Osteocyte (in vitro differentiated cells): ENCODE data around the gene NEK1. TPM values are rescaled to one million over a fixed set of nuclear protein-coding genes. Genes with fewer than 3 reads are reported as not detected.
A peak's percentile ranks its signal among the peaks of the same experiment; 100 is the strongest.

Experiments used
- DNase-seq: peaks from one replicate; pipeline ENCODE4 v3.0.0; 2021; ENCODE audit warnings: mixed read lengths; ENCODE audit not compliant: unreplicated experiment; ENCODE audit errors: extremely low spot score
- H3K27ac Mint-ChIP-seq: one replicate; pipeline ENCODE4 v1.8.0; 2021; ENCODE audit warnings: mild to moderate bottlenecking, mixed read lengths; ENCODE audit not compliant: unreplicated experiment
- H3K27me3 Mint-ChIP-seq: one replicate; pipeline ENCODE4 v1.8.0; 2021; ENCODE audit warnings: mixed read lengths; ENCODE audit not compliant: unreplicated experiment
- H3K36me3 Mint-ChIP-seq: one replicate; pipeline ENCODE4 v1.8.0; 2021; ENCODE audit warnings: mixed read lengths; ENCODE audit not compliant: unreplicated experiment
- H3K4me1 Mint-ChIP-seq: one replicate; pipeline ENCODE4 v1.8.0; 2021; ENCODE audit warnings: mixed read lengths; ENCODE audit not compliant: unreplicated experiment
- H3K4me3 Mint-ChIP-seq: one replicate; pipeline ENCODE4 v1.8.0; 2021; ENCODE audit warnings: mild to moderate bottlenecking, moderate library complexity, mixed read lengths; ENCODE audit not compliant: unreplicated experiment
- H3K9me3 Mint-ChIP-seq: one replicate; pipeline ENCODE4 v1.8.0; 2021; ENCODE audit warnings: mixed read lengths; ENCODE audit not compliant: unreplicated experiment
- total RNA-seq: library from RNA; stranded (reverse); gene quantifications from 2 replicates; pipeline ENCODE4 v1.2.1, GENCODE V29; 2021
- TF ChIP-seq, protein P1 (sequence below): fragments of 200-600 bp; sonication (generic); IDR thresholded peaks from 2 replicates; pipeline ENCODE4 v1.5.0; 2021; ENCODE audit warnings: antibody characterized with exemption, mild to moderate bottlenecking, moderate library complexity

NEK1 gene
- total RNA-seq, 1 donor from 2014 or later, result 17.7 TPM

DNA sequence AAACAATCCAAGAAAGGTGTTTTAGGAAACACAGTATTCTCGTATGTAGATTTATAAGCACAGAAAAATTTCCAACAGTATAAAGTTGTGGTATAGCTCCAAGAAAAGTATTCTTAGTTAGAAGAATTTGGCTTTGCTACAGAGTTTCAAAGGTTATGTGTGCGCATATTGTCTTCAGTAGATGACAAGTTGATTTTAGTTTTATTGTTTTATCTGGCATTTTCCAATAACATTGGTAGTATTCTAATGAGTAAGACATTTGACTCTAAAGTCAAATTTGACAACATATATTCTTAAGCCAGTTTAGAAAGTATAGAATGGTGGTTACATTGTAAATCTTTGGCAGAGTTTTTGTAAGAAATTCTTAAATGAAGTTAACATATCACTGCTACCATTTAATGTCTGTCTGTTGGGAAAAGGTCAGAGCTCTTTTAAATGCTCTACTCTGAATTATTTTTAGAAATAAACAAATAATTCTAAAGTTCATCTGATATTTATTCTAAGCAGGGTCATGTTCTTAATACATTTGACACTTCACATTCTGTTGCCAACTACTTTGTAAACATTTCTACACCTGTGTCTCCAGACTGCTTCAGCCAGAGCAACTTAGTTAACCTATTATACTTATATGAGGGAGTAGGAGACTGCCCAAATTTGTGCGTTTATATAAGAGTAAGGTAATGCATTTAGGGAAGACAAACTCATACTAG, 38.0 kb upstream of the NEK1 start:
- Mint-ChIP-seq H3K9me3 (peaks cover 4% of the 10 kb centered on the region), H3K27me3 (no peaks in the 10 kb centered on the region), H3K27ac (no peak overlapping the region), H3K36me3 (peaks cover 4% of the 10 kb centered on the region), H3K4me3 (no peak overlapping the region), H3K4me1 (peaks cover 2% of the 10 kb centered on the region)
- TF ChIP-seq, protein P1, sequence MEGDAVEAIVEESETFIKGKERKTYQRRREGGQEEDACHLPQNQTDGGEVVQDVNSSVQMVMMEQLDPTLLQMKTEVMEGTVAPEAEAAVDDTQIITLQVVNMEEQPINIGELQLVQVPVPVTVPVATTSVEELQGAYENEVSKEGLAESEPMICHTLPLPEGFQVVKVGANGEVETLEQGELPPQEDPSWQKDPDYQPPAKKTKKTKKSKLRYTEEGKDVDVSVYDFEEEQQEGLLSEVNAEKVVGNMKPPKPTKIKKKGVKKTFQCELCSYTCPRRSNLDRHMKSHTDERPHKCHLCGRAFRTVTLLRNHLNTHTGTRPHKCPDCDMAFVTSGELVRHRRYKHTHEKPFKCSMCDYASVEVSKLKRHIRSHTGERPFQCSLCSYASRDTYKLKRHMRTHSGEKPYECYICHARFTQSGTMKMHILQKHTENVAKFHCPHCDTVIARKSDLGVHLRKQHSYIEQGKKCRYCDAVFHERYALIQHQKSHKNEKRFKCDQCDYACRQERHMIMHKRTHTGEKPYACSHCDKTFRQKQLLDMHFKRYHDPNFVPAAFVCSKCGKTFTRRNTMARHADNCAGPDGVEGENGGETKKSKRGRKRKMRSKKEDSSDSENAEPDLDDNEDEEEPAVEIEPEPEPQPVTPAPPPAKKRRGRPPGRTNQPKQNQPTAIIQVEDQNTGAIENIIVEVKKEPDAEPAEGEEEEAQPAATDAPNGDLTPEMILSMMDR, result no peak
- DNase-seq, result no peak

DNA sequence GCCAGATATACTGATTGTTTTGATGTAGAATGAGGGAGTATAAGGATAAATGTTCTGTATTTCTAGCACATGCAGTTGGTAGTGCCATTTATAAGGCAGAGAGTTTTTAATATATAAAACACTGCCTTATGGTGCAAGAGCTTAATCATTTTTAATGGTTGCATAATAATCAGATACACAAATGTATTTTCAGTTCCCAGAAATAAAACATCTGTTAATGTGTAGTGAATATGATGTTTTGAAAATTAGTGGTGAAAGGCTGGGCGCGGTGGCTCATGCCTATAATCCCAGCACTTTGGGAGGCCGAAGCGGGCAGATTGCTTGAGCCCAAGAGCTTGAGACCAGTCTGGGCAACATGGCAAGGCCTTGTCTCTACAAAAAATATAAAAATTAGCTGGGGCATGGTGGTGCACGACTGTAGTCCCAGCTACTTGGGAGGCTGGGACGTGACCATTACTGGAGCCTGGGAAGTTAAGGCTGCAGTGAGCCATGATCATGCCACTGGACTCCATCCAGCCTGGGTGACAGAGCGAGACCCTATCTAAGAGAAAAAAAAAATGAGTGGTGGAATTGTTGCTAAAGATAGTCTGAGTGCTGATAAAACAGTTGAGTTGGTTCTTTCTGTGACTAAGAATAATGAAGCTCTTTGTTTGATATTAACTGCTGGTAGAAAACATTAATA, 37.3 kb upstream of the NEK1 start:
- peaks cover 2% of the 10 kb centered on the region for H3K4me1 Mint-ChIP-seq
- H3K9me3 Mint-ChIP-seq, result peaks cover 4% of the 10 kb centered on the region
- H3K27me3 Mint-ChIP-seq, result no peaks in the 10 kb centered on the region
- no peak overlapping the region for H3K27ac Mint-ChIP-seq
- peaks cover 4% of the 10 kb centered on the region for H3K36me3 Mint-ChIP-seq
- no peak for DNase-seq
- no peak overlapping the region for H3K4me3 Mint-ChIP-seq
- TF ChIP-seq, protein P1, result no peak

DNA sequence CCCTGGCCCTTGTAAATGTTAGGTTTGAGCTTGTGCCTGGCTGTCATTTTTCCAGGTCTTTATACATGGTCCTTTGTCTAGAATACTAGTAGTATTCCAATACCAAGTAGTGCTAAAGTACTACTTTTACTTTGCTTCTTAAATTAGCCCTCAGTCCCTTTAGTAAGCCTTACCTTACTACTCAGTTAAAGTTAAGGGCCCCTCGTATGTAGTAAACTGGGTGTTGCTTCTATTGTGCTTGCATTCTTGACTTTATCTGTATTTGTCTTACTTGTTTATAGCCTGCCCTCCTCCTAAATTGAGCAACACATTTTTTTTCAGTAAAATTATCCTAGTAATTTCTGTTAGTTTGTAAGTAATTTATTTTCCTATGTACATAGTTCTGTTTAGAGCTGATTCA, 33.2 kb upstream of the NEK1 start:
- H3K4me1 Mint-ChIP-seq, result peaks cover 3% of the 10 kb centered on the region
- H3K36me3 Mint-ChIP-seq, result peaks cover 8% of the 10 kb centered on the region
- no peak for DNase-seq
- no peaks in the 10 kb centered on the region for H3K9me3 Mint-ChIP-seq
- no peak overlapping the region for H3K27ac Mint-ChIP-seq
- H3K27me3 Mint-ChIP-seq, result no peaks in the 10 kb centered on the region
- no peak overlapping the region for H3K4me3 Mint-ChIP-seq
- TF ChIP-seq, protein P1, result no peak

DNA sequence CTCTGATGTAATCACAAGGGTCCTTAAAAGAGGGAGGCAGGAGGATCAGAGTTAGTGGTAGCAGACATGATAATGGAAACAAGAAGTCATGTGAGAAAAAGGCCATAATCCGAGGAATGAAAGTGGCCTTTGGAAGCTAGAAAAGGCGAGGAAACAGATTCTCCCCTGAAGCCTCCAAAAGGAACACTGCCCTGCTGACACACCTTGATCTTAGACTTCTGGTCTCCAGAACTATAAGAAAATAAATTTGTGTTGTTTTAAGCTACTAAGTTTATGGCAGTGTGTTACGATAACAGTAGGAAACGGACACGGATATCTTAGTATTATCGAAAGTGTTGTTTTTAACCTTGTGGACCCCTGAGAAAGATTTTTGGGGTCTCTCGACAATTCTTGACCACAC, 32.4 kb upstream of the NEK1 start:
- Mint-ChIP-seq H3K4me1 (peaks cover 8% of the 10 kb centered on the region), H3K27ac (no peak overlapping the region), H3K36me3 (peaks cover 8% of the 10 kb centered on the region), H3K27me3 (no peaks in the 10 kb centered on the region), H3K4me3 (no peak overlapping the region), H3K9me3 (no peaks in the 10 kb centered on the region)
- DNase-seq, result no peak
- TF ChIP-seq, protein P1, result no peak

DNA sequence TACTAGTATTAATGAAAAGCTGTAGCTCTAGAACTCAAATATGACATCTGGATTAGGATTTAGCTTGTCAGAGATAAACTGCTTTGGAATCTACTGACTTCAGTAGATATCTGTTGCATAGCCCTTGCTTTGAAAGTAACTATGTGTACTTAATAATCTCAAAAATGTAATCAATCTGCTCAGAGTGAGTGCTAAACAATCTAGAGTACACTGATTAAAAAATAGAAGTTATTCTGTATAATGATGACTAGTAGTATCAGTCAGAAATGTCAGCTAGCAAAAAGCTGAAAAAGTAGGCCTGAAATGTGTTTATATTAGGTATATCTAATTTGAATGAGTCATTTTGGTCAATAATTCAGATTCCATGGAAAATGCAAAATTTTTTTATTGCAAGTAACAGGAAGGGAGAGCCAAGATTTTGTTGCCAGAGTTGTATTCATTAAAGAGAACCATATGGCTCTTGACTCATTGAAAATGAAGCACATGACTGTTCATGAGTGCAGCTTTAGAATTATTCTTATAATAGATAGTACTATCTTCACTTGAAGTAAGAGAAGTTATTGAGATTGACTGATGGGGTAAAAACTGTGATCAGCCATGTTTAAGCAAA, 28.0 kb upstream of the NEK1 start:
- no peak overlapping the region for H3K4me3 Mint-ChIP-seq
- no peak for DNase-seq
- H3K27me3 Mint-ChIP-seq, result no peaks in the 10 kb centered on the region
- H3K4me1 Mint-ChIP-seq, result peaks cover 8% of the 10 kb centered on the region
- TF ChIP-seq, protein P1, result no peak
- H3K36me3 Mint-ChIP-seq, result peaks cover 27% of the 10 kb centered on the region
- peak overlapping the region; percentile 8 for H3K27ac Mint-ChIP-seq
- H3K9me3 Mint-ChIP-seq, result no peaks in the 10 kb centered on the region
